AG09319 (cell line): ENCODE data around the gene PITHD1.
A peak's percentile ranks its signal among the peaks of the same experiment; 100 is the strongest.

ENCODE experiments used
- DNase-seq: peaks from one replicate; pipeline ENCODE4 v3.0.0-alpha.2; 2010; ENCODE audit warnings: low read depth; ENCODE audit errors: extremely low read depth
- CTCF ChIP-seq: IDR thresholded peaks from 2 replicates; pipeline ENCODE4 v1.5.1; 2011; ENCODE audit warnings: low read depth, mild to moderate bottlenecking, inconsistent platforms, low read length, moderate library complexity

The PITHD1 gene

GRCh38 chr1:23797478-23798448, 19.5 kb downstream of the PITHD1 start:
- TF ChIP-seq CTCF, result no peak
- DNase-seq, result no peak

DNA sequence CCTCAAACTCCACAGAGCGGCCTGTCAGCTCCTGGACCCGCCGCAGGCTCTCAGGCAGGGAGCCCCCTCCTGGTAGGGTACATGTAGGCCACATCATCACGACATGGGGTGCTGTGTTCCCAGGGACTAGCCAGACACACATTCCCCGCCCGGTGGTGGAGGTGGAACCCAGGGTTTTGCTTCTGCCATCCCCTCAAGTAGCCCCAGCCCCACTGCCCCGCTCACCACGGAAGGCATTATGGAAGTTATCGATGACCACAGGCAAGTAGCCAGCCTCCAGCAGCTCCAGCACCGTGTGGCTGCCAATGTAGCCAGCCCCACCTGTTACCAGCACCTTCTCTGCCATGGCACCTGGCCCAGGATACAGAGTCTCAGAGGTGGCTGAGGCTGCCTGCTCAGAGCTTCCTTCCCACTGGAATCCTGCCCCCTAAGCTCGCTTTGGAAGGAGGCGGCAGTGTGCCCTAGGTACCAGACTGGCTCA, 20.5 kb downstream of the PITHD1 start:
- no peak for DNase-seq
- no peak for TF ChIP-seq CTCF

GRCh38 chr1:23799255-23799569, 21.0 kb downstream of the PITHD1 start:
- DNase-seq, result no peak

GRCh38 chr1:23799570-23800399, 21.6 kb downstream of the PITHD1 start:
- no peak for TF ChIP-seq CTCF
- DNase-seq, result no peak

More at GRCh38 chr1:23799255-23799569, 21.0 kb downstream of the PITHD1 start:
- TF ChIP-seq CTCF, result no peak

DNA sequence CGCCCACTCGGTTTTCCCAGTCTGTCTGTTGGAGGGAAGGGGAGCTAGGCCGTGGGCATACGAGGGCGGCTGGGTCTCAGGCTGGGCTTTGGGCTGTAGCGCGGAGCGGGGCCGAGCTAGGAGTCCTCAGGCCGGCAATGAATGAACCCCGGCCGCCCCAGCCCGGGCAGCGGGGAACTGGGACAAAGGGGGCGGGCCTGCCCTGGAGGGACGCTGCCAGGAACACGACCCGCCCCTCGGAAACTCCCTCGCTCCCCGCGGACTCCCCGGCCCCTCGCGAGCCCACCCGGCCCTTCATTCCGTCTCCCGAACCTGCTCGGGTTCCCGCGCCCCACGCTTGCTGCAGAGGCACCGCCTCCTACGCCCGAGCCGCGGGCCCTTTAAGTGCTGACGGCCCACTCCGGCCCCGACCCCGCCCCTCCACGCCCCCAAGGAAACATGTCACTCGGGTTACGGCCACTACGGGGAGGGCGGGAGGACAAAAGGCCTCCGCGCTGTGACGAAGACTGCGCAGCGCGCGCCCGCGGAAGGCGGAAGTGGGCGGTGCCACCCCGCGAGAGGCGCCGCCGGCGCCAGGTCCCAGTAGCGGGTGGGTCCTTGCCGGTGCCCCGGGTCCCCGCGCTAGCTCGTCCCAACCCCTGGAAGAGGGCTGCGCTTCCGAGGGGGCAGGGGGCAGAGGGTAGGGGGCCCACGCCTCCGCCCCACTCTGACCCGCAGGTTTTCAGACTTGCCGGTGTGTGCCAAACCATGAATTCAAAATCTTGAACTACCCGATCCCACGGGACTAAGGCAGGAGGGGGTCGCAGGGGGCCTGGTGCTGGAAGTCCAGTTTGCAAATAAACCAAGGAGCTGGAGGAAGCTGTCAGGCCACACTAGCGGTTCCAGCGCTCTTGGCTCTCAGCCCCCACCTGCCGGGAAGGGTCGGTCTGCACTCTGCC, 22.5 kb downstream of the PITHD1 start, which contains the start of gene GALE:
GALE (minus strand) TSS at position 355 of the 938 bp plus-strand sequence. CDS start 1,747 bp downstream, outside the sequence.
- TF ChIP-seq CTCF, result no peak
- DNase-seq, result peak; percentile 83

- no peak for DNase-seq
Observed at GRCh38 chr1:23801338-23801748, 23.1 kb downstream of the PITHD1 start.

More at GRCh38 chr1:23801338-23801748, 23.1 kb downstream of the PITHD1 start:
- no peak for TF ChIP-seq CTCF
